Coronary artery (tissue), 2 donors: ENCODE results near the gene PSAT1.

Experiments
- DNase-seq: peaks from one replicate; pipeline ENCODE4 v3.0.0-alpha.2; 2017; ENCODE audit warnings: low spot score
- H3K27ac ChIP-seq, 2 donors: fragments of 200-600 bp; sonication (generic); one replicate each; pipeline ENCODE4 v1.5.1; 2016 to 2019
- H3K4me3 ChIP-seq: fragments of 200-600 bp; sonication (generic); 2 replicates; pipeline ENCODE4 v1.5.1; 2016; ENCODE audit warnings: mild to moderate bottlenecking, moderate library complexity
- CTCF ChIP-seq: fragments of 200-600 bp; sonication (generic); IDR thresholded peaks from one replicate; pipeline ENCODE4 v1.5.1; 2019; ENCODE audit warnings: antibody characterized with exemption

The PSAT1 gene

GRCh38 chr9:78354324-78354973 lies 57.5 kb downstream of the PSAT1 start:
- no peak overlapping the region for H3K4me3 ChIP-seq
- H3K27ac ChIP-seq = no peak overlapping the region
- TF ChIP-seq CTCF = no peak
- DNase-seq = no peak

- H3K4me3 ChIP-seq = no peak overlapping the region
- TF ChIP-seq CTCF = no peak
- no peak overlapping the region for H3K27ac ChIP-seq
- no peak for DNase-seq
Observed at GRCh38 chr9:78354989-78355388, 58.1 kb downstream of the PSAT1 start.

GRCh38 chr9:78356634-78357033 lies 59.7 kb downstream of the PSAT1 start:
- no peak for DNase-seq
- H3K4me3 ChIP-seq = no peak overlapping the region
- no peak overlapping the region for H3K27ac ChIP-seq
- no peak for TF ChIP-seq CTCF

DNA sequence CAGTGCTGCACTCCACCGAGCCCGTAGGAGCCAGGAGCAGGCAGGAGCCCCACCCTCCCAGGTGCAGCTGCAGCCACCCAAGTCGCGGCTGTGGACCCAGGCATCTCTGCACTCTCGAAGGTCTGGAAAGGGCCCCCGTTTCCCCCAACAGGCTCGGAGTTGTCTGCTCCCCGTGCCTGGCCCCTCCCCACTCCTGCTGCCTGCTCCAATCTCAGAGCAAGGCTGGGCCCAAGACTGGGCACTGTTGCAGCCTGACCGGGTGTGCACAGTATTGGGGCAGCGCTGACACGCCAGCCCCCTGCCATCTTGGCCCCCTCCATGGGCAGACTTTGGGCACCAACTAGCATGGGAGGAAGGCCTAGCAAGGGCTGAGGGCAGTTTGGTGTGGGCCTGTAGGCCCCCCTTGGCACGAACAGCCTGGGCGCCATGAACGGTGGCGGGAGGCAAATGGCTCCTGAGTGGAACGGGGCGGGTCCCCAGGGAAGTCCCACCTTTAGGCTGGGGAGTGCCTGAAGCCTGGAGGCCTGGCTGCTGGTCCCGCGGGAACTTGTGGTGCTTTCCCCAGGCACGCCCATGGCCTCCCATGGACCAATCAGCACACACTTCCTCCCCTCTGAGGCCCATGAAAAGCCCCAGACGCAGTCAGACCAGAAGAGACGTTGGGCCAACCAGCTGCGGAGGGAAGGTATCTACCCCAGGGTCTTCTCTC lies 60.4 kb downstream of the PSAT1 start:
- no peak for TF ChIP-seq CTCF
- Histone ChIP-seq H3K4me3 (no peak overlapping the region), H3K27ac (no peak overlapping the region)
- no peak for DNase-seq

GRCh38 chr9:78358329-78359051 lies 61.6 kb downstream of the PSAT1 start:
- DNase-seq = no peak
- Histone ChIP-seq H3K27ac (no peak overlapping the region), H3K4me3 (no peak overlapping the region)
- TF ChIP-seq CTCF = no peak

- no peak overlapping the region for H3K4me3 ChIP-seq
- H3K27ac ChIP-seq = no peak overlapping the region
- TF ChIP-seq CTCF = no peak
- DNase-seq = no peak
Observed at GRCh38 chr9:78363221-78363620, 66.3 kb downstream of the PSAT1 start.
